ENCODE measurements around the gene NOS1.
"Not testable (repeated sequence)": the region's sequence is repeated elsewhere in the genome, so short reads cannot be mapped to it uniquely, and the experiment has no call there.

The NOS1 gene

DNA sequence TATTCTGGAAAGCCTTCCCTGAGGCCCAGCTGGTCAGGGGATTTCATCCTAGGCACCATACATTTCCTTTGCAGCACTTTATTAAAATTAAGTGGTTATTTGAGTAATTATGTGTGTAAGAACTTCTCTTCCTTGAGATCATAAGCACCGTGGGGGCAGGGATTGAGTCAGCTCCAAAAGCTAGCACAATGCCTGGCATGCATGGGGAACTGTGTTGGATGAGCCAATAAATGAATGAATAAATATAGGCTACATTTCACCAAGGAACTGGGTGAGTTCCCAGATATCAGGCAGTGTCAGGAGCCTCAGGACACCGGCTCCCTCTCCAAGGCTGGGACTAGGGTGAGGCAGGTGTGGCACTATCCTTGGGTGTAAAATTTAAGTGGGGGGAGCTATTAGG is 88.3 kb downstream of the NOS1 start:
- DNase-seq (ENCODE audit: low read depth, low spot score), result no peak

DNA sequence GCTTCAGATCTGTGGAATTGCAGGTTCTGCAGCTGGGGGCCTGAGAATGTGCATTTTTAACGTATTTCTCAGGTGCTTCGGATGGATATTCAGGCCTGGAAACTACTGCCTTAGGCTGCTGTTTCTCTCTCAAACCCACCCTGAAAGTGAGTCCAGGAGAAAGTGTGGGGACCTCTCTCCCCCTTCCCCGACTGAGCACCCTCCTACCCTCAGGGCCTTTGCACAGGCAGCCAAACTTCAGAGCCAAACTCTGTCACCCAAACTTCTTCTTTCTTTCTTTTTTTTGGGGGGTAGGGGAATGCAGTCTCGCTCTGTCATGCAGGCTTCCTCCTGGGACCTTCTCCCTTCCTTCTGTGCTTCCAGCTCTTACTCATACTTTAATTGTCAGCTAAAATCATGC is 88.7 kb downstream of the NOS1 start:
- DNase-seq (ENCODE audit: low read depth, low spot score), result no peak

DNA sequence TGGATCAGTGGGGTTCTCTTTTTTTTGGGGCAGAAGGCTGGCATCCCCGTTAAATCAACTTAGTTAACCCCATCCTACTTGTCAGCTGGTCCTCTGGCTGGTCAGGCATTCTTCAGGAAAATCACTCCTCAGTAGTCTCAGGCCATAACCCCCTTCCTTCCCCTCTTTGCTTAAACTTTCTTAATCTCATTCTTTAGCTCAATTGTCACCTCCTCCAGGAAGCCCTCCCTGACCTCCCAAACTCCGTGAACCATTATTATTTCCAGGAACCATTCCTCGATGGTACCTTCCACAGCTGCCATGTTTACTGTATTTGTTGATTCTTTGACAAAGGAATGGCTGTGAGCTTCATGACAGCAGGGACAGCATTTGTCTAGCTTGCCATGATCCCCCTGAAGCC is 98.7 kb downstream of the NOS1 start:
- DNase-seq (ENCODE audit: low read depth, low spot score), result no peak

DNA sequence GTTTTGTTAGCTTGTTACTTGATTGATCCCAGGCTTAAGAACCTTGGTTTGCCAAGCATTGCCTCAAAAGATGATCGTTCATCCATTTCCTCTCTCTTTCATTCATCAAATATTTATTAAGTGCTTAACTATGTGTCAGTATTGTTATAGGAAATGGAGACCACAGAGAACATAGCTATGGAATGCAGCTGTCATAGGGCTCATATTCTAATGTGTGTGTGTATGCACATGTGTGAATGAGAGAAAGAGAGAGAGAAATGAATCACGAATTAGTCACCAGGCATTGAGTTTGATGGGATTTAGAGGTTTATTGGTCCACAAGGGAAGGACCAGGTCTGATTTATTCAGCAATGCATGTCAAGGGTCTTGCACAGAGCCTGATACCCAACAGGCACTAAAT is 100.2 kb downstream of the NOS1 start:
- no peak for DNase-seq (ENCODE audit: low read depth, low spot score)

DNA sequence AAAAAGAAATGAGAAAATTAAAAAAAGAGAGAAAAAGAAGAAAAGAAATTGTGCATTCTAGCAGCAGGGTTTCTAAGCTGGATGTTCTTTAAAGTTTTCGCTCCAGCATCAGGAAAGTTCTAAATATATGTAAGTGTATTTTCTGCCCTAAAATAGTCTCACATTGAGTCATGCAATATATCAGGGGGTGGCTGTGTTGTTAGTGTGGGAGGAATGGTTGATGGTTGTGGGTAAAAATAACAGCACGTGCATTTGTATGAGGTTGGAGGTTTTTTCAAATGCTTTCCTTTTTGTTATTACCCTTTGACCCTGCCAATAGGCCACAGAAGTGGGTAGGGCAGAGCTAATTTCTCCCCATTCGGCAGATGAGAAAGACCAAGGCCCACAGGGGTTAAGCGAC is 106.0 kb downstream of the NOS1 start:
- DNase-seq (ENCODE audit: low read depth, low spot score), result no peak

DNA sequence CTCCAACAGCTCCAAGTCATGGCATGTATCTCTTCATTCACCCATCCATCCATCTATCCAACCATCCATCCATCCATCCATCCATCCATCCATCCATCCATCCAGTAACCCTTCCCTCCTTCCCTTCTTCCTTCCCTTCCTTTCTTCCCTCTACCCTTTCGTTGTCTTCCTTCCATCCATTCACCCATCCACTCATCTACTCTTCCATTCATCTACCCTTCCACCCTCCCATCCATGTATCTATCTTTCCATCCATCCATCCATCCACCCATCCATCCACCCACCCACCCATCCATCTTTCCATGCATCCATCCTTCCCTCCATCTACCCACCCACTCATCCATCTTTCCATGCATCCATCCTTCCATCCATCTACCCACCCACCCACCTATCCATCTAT is 117.9 kb downstream of the NOS1 start:
- DNase-seq (ENCODE audit: low read depth, low spot score), result no peak

DNA sequence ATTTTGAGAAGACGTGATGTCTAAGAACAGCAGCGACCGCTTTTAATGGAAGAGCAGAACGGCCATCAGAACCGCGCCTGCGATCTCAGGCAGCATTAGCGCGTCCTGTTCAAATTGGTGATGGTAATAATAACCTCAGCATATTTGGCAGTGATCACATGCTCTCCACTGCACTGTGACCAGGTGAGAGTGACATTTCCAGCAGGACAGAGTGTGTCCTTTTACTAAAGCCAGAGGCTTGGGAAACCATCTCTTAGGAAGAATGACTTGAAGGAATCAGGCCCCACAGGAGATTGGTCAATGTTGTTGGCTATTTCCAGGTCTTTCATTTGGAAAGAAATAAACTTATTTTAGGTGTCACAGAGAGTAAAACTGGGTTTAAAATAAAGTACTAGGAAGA is 119.7 kb downstream of the NOS1 start:
- DNase-seq (ENCODE audit: low read depth, low spot score), result no peak

DNA sequence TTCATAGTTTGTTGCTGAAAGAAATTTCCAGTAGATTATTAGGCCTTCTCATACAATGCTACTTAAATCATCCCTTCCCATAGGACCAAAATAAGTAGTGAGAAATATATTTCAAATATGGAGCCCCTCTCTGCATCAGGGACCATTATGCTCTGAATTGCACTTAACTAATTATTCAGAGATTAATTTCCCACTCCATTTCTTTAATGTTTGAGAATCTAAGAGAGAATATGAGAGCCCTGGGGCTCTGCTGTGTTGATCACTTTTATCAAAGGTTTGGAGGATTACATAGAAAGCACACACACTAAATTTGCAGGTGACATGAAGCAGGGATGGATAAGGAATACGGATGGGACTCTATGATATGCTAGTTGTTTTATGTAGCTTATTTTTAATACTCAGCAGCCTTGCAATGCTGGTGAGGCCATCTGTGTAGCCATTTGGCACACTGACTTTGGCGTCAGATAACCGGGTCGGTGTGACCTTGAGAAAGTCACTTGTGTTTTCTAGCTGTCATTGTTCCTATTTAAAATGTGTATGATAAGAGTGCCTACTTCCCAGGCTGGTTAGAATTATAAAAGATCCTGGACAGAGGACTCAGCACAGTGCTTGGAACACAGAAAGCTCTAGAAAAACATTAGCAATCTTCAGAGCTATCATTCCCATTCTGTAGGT is 121.2 kb downstream of the NOS1 start:
- DNase-seq (ENCODE audit: low read depth, low spot score), result no peak

DNA sequence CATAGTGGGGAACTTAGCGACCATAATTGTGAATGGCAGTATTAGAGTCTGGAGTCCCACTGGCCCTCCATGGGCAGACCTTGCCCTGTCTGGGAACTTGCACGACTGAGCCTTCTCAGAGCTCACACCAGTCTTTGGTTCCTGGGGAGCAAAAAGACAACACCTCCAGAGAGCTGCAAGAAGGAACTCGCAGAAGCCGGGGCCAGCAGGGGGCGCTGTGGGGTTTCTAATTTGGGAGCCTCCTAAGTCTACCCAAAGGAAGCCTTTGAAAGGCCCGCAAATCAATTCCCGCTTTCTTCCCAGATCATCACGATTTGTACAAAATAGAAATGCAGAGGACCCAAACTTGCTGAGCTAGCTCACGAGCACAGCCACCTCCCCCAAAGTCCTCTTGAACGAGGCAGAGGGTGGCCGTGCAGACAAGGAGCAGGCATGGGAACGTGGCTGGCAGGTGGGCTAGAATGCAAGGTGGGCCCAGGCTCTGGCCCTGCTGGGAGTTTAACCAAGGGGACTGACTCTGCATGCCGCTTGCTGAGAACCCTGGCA is 124.9 kb downstream of the NOS1 start:
- peak; percentile 52 for DNase-seq (ENCODE audit: low read depth, low spot score)

DNA sequence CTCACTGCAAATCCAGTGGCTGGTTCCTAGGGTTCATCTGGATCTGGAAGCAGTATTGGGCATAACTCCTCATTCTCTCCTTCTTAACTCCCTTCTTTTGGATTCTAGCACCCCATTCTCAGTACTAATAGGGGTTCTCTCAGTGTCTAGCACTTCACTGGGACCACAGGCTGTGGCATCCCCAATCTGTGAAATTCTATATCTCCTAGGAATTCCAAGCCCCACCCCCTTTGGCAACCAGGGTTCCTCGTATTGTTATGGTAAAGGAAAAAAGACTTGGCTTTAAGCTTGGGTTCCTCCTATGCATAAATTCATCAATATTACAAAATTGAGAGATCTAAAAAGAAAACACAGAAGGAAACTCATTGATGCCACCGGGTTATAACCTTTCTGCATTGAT is 126.2 kb downstream of the NOS1 start:
- no peak for DNase-seq (ENCODE audit: low read depth, low spot score)

DNA sequence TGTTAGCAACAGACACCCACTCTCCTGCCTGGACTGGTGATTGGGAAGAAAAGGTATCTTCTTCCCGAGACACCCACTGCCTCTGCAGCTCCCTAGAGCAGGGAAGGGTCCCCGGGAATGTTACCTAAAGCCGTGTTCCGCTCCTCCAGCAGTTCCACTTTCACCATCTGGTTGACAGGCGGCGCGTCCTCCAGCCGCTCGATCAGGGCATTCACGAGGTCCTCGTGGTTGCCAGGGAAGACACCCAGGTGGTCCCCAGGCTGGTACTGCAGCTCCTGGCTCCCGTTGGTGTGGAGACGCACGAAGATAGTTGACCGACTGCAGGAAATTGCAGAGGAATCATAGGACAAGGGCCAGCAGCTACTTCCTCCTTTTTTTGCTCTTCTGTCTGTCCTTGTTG is 127.0 kb downstream of the NOS1 start:
- no peak for DNase-seq (ENCODE audit: low read depth, low spot score)

DNA sequence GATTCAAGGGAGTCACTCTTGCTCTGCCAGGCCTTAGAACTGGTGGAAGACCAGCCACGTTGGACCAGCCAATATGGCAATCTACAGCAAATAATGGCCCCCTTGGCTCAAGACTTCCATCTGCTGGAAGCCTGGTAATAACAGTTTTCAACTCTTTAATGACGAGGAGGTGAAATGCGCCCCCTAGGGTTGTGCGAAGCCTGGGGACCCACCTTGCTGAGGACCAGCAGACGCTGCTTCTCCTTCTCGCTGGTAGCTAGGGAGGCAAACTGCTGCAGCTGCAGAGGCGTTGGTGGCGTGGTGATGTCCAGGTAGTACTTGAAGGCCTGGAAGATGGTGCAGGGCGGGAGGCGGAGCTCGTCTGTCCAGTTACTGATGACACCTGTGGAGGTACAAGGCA is 129.7 kb downstream of the NOS1 start:
- DNase-seq (ENCODE audit: low read depth, low spot score), result no peak

DNA sequence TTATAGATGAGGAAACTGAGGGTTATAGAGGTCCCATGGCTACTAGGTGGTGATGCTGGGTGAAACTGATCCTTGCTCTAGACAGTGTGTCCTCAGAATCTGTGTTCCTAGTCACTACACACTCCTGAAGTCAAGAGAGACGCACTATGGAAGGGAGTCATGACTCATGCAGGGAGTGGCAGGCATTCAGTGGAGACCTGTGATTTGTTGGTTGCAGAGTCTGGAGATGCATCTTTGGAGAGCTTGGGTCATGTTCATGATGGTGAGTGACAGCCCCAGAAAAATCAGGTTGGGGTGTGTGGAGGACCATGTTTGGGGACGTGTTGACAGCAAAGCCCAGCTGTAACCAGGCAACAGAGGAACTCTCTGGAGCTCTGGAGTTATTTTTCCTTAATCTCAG is 133.2 kb downstream of the NOS1 start:
- no peak for DNase-seq (ENCODE audit: low read depth, low spot score)

DNA sequence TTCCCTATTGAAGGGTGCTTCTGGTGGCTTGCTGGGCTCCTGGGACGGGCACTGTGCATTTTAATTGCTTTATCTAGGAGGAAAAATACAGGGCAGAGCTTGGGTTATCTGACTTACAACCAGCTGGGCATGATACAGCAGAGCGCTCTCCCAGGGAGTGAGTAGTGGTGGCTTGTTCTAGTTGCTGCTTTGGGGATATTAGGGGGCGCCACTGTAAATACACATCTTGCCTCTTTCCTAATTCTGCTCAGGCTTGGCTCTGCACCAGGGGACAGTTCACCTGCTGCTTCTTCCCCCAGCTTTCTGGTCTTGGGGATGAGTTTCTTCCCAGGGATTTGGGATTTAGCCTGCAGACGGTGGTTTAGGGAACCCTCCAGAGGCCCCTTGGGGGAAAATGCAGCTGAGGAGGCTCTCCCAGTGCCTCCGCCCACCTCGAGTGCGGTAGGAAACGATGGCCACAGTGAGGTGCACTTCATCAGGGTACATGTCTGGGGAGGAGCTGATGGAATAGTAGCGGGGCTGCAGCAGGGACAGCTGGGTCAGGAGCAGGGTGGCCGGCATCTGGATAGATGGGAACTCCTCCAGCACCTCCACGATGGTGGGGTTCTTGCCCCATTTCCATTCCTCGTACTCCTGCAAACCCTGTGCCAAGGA is 134.3 kb downstream of the NOS1 start:
- no peak for DNase-seq (ENCODE audit: low read depth, low spot score)

DNA sequence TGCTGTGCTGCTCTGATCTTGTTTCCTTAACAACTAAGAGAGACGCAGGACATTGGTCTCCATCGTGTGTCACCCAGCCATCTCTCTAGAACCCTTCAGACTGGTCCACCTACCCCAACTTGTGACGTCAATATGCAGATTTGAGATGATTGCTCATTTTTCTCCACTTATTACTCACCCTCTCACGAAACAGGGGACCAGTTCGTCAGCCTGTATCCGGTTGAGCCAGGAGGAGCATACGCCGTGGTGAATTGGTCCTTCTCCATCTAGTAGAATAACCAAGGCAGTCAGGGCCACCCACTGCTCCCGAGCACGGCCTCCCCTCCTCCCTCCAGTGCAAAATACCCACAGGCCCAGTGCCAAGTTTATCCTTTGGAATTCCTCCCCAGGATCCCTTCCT is 134.9 kb downstream of the NOS1 start:
- no peak for DNase-seq (ENCODE audit: low read depth, low spot score)

DNA sequence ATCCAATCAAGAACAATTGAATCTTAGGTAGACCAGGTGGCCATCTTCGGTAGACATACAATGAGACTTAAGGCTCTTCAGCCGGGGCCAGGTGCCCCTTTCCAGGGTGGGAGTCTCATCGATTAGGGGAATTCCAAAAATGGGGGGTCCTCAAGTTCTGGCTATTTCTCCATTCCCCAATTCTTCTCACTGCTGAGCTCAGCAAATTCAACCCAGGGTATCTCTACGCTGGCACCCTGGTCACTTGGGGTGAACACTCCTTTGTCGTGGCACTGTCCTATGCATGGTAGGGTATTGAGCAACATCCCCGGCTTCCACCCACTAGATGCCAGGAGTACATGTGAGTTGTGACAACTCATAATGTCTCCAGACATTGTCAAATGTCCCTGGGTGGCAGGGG is 136.2 kb downstream of the NOS1 start:
- no peak for DNase-seq (ENCODE audit: low read depth, low spot score)

DNA sequence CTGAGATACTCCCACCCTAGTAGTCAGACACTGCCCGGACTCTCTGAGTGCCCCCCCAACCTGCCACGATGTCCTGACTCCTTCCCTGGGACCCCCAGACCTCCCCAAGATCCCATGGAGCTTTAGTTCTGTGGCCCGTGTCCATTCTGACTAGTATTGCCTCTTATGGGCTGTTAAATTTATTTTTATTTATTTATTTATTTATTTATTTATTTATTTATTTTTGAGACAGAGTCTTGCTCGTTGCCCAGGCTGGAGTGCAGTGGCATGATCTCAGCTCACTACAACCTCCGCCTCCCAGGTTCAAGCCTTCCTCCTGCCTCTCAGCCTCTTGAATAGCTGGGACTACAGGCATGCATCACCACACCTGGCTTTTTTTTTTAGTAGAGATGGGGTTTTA is 140.5 kb downstream of the NOS1 start:
- not testable (repeated sequence) for DNase-seq (ENCODE audit: low read depth, low spot score)

DNA sequence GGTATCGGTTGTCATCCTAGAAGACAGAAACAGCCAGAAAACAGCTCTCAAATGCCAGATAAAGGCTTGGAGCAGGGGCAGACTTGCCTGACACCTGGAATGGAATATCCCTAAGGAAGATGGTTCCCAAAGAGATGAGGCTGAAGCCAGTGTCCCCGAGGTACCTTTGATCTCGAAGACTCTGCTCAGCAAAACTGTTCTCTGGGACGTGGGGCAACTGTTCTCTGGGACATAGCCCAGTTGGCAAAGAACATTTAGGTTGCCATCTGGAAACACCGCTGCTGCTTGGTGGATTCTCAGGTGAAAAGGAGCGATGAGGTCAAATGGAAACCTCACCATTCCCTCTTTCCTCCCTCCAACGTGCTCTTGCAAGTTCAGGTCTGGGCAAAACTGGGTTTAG is 143.3 kb downstream of the NOS1 start:
- no peak for DNase-seq (ENCODE audit: low read depth, low spot score)

DNA sequence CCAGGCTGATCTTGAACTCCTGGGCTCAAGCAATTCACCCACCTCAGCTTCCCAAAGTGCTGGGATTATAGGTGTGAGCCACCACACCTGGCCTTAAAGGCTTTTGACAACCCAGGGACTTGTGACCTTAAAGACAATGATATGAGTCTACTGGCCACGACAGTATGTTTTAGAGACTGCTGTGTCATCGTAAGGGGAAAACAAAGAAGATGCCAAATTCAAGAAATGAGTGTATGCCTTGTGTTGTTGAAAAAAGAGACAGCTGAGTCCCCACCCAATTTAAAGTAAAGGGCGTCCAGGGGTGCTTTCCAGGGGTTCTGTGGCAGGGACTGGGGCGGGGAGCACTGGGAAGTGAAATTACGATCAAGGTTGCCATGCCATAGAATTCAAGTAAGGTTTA is 144.7 kb downstream of the NOS1 start:
- no peak for DNase-seq (ENCODE audit: low read depth, low spot score)

DNA sequence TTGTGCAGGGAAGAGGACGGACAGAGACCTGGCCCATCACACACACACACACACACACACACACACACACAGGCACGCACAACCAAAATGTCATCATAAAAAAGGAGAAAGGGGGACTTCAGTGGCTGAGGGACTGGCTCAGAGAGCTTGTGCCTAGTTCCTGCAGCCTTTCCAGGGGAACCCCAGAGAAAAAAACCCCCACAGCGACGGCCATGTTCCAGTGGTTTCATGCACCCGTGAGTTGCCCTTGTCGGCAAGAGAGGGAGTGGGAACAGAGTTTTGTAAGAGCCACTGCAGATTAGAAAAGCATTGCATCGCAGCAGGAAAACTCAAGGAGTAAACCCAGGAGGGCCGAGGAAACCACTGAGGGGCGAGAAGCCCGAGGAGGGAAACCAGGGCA is 146.6 kb downstream of the NOS1 start:
- DNase-seq (ENCODE audit: low read depth, low spot score), result no peak

DNA sequence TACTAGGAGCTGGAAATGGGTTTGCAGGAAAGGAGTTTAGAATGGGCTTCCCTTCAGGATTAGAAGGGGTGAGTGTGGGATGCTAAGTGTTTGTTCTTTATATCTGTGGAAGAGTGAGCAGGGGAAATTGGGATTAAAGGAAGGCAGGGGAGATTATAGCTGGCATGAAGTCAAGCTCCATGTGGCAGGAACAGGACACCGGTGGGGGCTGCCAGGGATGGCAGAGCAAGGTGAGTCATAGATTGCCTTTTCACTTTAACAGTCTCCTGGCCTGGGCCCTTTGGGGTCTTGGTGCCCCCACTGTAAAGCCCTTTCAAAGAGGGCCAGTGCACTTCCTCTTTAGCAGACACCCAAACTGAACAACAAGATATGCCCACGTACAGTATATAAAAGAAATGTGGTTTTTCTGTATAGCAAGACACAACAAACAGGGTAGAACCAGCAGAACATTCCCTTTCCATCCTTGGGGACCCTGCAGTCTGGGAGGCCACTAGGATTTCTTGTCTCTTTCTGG is 148.1 kb downstream of the NOS1 start:
- no peak for DNase-seq (ENCODE audit: low read depth, low spot score)

DNA sequence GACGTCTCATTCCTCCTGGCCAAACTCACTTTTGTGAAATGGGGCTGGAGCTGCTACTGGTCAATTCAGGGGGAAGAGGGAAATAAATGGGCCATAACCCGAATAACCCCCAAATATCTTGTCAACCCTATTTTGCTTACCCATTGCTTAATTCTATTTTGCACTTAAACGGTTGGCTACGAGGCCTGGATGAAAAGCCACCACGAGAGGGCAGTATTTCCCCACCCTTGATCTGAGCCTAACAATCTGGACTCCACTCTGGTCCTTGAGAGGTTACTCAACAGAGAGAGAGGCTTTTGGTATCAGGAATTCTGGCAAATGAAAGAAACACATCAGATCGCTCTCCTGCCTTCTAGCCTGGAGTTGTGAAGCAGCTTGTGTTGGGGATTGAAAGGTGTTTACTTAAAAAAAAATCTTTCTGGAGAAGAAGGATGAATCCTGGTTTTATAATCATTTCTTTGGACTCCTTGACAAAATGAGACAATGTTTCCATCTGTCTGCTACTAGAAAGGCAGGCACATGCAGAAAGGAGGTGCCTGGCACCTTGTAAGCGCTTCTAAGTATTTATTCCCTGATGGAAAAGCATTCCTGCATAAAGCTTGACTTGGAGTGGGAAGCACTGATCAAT is 148.7 kb downstream of the NOS1 start:
- peak; percentile 17 for DNase-seq (ENCODE audit: low read depth, low spot score)
